ENCODE data around the gene EML4. TPM values are rescaled to one million over a fixed set of nuclear protein-coding genes. Genes with fewer than 3 reads are reported as not detected.

EML4 gene
- total and polyA plus RNA-seq, 2 of the 13 experiments (the other 11 are each of a cell fraction or from before 2014, with no cell fraction given) = 243 to 476 TPM

DNA sequence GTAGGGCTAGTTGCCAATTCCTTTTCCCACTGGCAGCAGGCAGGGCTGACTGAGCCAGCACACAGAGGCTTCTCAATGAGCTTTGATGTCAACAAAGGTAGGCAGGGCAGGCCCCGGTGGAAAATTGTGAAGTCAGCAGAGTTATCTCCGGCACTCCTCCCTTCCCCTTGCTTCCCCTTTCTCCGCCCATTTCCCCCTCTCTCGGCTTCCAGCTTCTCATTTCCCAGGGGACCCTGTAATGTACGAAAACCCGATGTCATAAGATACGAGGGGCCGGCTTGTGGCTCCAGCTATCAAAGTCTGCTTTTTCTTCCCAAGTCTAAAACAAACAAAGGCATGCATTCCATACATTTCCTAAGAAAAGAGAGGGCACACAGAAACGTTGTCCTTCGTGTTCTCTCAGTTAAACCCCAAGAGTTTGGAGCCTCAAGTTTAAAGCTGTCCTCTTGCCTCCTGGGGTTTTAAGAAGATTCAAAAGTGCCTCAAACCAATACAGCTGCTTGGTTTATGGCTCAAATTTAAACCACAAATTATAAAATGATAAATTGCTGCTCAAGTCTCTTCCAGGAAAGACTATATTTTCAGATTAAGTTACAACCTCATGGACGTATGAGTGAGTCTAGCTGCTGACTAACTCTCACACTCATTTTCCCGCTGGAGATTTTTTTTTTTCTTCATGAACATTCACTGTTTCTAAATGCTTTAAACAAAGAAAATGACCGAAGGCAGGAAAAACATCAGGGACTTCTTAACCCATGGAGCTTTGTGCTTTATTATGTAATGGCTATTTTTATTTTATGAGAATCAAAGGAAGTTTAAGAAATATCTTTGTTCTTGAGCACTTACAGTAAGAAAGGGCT is 27.2 kb upstream of the EML4 start (continued):
- TF ChIP-seq, protein P1, sequence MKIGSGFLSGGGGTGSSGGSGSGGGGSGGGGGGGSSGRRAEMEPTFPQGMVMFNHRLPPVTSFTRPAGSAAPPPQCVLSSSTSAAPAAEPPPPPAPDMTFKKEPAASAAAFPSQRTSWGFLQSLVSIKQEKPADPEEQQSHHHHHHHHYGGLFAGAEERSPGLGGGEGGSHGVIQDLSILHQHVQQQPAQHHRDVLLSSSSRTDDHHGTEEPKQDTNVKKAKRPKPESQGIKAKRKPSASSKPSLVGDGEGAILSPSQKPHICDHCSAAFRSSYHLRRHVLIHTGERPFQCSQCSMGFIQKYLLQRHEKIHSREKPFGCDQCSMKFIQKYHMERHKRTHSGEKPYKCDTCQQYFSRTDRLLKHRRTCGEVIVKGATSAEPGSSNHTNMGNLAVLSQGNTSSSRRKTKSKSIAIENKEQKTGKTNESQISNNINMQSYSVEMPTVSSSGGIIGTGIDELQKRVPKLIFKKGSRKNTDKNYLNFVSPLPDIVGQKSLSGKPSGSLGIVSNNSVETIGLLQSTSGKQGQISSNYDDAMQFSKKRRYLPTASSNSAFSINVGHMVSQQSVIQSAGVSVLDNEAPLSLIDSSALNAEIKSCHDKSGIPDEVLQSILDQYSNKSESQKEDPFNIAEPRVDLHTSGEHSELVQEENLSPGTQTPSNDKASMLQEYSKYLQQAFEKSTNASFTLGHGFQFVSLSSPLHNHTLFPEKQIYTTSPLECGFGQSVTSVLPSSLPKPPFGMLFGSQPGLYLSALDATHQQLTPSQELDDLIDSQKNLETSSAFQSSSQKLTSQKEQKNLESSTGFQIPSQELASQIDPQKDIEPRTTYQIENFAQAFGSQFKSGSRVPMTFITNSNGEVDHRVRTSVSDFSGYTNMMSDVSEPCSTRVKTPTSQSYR (CRISPR knock-in tag; IDR thresholded peaks at IDR 0.05; ENCODE audit: borderline replicate concordance) = peak; percentile 23; the same call in 1 of the 2 replicates
- TF ChIP-seq, protein P2, sequence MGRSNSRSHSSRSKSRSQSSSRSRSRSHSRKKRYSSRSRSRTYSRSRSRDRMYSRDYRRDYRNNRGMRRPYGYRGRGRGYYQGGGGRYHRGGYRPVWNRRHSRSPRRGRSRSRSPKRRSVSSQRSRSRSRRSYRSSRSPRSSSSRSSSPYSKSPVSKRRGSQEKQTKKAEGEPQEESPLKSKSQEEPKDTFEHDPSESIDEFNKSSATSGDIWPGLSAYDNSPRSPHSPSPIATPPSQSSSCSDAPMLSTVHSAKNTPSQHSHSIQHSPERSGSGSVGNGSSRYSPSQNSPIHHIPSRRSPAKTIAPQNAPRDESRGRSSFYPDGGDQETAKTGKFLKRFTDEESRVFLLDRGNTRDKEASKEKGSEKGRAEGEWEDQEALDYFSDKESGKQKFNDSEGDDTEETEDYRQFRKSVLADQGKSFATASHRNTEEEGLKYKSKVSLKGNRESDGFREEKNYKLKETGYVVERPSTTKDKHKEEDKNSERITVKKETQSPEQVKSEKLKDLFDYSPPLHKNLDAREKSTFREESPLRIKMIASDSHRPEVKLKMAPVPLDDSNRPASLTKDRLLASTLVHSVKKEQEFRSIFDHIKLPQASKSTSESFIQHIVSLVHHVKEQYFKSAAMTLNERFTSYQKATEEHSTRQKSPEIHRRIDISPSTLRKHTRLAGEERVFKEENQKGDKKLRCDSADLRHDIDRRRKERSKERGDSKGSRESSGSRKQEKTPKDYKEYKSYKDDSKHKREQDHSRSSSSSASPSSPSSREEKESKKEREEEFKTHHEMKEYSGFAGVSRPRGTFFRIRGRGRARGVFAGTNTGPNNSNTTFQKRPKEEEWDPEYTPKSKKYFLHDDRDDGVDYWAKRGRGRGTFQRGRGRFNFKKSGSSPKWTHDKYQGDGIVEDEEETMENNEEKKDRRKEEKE (IDR thresholded peaks at IDR 0.05) = no peak
- no peak for TF ChIP-seq RBM22 (optimal IDR thresholded peaks at IDR 0.05; ENCODE audit: low read length)
- TF ChIP-seq, protein P3, sequence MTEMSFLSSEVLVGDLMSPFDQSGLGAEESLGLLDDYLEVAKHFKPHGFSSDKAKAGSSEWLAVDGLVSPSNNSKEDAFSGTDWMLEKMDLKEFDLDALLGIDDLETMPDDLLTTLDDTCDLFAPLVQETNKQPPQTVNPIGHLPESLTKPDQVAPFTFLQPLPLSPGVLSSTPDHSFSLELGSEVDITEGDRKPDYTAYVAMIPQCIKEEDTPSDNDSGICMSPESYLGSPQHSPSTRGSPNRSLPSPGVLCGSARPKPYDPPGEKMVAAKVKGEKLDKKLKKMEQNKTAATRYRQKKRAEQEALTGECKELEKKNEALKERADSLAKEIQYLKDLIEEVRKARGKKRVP (CRISPR knock-in tag; IDR thresholded peaks at IDR 0.05) = peak in 1 of 2 experiments; percentile 12; a peak in 1 of 4 replicates
- TF ChIP-seq REPIN1 (CRISPR knock-in tag; IDR thresholded peaks at IDR 0.05; ENCODE audit: borderline replicate concordance, low read depth) = peak; percentile 48; the same call in 1 of the 2 replicates
- no peak for TF ChIP-seq ZC3H13 (CRISPR knock-in tag; IDR thresholded peaks at IDR 0.05)
- TF ChIP-seq, protein P4, sequence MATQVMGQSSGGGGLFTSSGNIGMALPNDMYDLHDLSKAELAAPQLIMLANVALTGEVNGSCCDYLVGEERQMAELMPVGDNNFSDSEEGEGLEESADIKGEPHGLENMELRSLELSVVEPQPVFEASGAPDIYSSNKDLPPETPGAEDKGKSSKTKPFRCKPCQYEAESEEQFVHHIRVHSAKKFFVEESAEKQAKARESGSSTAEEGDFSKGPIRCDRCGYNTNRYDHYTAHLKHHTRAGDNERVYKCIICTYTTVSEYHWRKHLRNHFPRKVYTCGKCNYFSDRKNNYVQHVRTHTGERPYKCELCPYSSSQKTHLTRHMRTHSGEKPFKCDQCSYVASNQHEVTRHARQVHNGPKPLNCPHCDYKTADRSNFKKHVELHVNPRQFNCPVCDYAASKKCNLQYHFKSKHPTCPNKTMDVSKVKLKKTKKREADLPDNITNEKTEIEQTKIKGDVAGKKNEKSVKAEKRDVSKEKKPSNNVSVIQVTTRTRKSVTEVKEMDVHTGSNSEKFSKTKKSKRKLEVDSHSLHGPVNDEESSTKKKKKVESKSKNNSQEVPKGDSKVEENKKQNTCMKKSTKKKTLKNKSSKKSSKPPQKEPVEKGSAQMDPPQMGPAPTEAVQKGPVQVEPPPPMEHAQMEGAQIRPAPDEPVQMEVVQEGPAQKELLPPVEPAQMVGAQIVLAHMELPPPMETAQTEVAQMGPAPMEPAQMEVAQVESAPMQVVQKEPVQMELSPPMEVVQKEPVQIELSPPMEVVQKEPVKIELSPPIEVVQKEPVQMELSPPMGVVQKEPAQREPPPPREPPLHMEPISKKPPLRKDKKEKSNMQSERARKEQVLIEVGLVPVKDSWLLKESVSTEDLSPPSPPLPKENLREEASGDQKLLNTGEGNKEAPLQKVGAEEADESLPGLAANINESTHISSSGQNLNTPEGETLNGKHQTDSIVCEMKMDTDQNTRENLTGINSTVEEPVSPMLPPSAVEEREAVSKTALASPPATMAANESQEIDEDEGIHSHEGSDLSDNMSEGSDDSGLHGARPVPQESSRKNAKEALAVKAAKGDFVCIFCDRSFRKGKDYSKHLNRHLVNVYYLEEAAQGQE (IDR thresholded peaks at IDR 0.05; ENCODE audit: borderline replicate concordance in 1 of 2, low read depth in 1 of 2, low read length in 2 of 2) = peak in 1 of 2 experiments; percentile 42; a peak in 1 of 4 replicates
- TF ChIP-seq, protein P5, sequence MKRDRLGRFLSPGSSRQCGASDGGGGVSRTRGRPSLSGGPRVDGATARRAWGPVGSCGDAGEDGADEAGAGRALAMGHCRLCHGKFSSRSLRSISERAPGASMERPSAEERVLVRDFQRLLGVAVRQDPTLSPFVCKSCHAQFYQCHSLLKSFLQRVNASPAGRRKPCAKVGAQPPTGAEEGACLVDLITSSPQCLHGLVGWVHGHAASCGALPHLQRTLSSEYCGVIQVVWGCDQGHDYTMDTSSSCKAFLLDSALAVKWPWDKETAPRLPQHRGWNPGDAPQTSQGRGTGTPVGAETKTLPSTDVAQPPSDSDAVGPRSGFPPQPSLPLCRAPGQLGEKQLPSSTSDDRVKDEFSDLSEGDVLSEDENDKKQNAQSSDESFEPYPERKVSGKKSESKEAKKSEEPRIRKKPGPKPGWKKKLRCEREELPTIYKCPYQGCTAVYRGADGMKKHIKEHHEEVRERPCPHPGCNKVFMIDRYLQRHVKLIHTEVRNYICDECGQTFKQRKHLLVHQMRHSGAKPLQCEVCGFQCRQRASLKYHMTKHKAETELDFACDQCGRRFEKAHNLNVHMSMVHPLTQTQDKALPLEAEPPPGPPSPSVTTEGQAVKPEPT (CRISPR knock-in tag; IDR thresholded peaks at IDR 0.05; ENCODE audit: low read depth) = no peak
- TF ChIP-seq IRF2 (CRISPR knock-in tag; IDR thresholded peaks at IDR 0.05) = peak; percentile 73
- no peak for TF ChIP-seq ZNF326 (CRISPR knock-in tag; IDR thresholded peaks at IDR 0.05; ENCODE audit: borderline replicate concordance)
- no peak for TF ChIP-seq ZFP62 (CRISPR knock-in tag; IDR thresholded peaks at IDR 0.05)
- 0 out of 2 replicates have a peak, but pooled peaks have one; percentile 52 for TF ChIP-seq ZNF546 (CRISPR knock-in tag; conservative IDR thresholded peaks at IDR 0.05)

All from HepG2 (cell line).